OCI-M2 (cell line): Measurements from ENCODE around the gene VAMP2.

ENCODE experiments used
- DNase-seq: peaks from one replicate; lab custom pipeline; 2025; ENCODE audit not compliant: unreplicated experiment; lab: John Stamatoyannopoulos, UW

VAMP2 gene

GRCh38 chr17:8155996-8156245 is 6.8 kb downstream of the VAMP2 start:
- DNase-seq, result no peak

DNA sequence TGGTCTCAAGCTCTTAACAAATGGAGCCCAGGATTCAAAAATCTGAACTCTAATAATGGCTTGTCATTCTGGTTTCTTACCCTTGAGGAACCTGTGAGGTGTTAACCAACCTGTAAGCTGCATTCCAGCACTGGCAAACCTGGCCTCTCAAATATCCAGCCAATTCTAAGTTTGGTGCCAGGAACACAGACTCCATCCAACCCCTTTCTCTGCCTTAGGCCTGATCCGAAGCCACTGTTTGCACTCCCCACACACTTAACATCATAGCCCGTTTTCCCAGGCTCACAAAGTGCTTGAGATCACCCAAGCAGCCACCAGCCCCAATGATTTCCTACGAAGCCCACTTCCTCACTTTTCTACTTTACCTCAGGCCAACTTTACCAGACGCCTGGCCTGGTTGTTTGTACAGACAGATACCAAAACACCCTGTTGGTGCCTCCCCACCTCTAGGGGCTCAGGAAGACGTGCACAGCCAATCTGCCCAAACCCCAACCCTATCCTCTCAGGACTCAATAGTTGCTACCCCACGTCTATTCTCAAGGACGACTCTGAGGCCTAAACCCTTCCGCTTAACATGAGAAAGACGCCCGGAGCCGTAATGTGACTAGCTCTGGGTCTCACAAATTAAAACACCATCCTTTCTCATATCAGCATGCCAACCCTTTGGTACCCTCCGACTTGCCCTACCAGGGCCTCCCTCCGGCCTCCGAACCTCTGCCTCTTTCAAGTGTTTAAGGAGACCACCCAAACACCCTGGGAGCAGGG is 7.3 kb downstream of the VAMP2 start:
- DNase-seq, result no peak

DNA sequence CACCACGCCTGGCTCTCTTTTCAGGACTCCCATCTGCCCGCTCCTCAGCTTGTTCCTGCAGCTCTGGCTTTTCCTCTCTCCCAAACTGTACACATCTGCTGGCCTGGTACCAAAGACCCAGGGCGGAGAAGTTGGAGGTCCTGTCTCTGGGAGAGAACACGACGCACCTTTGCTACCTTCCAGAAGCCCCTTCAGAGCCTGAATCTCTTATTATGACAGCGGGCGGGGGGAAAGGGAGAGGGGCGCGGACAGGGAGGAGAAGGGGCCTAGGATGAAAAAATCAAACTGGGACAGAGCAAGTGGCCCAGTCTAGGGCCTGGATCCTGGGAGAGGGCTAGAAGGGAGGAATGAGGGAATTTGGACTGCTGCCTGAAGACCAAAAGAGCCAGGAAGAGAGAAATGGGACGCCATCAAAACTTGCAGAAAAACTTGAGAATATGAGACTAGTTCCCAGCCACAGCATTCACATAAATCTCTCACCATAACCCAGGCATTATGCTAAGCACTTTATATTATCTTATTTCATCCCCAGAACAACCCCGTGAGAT is 8.1 kb downstream of the VAMP2 start:
- DNase-seq, result no peak

- DNase-seq, result no peak
These were observed 8.7 kb downstream of the VAMP2 start for GRCh38 chr17:8153957-8154607.

- DNase-seq, result no peak
These were observed 9.2 kb downstream of the VAMP2 start for GRCh38 chr17:8153525-8153956.

DNA sequence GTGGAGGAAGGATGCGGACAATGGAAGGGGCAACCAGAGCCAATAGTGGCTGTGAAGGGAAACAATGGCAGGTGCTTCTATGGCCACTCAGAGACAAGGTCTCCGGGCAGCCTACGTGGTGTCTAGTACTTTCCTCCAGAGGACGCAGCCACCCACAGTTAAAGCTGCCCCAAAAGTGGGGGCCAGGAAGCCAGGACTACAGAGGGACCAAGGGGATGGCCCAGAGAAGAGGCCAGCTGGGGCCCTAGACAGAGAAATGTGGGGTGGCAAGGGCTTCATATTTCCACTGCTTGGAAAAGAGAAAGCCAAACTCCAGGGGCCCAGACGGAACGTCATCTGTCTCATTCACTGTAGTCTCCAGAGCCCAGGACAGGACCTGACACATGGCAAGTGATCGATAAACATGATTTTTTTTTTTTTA is 9.7 kb downstream of the VAMP2 start:
- no peak for DNase-seq

- no peak for DNase-seq
These were observed 10.5 kb downstream of the VAMP2 start, which contains the start of gene PER1 for GRCh38 chr17:8152112-8152775. Gene PER1, minus strand, starts transcription at chr17:8152404. Its CDS starts 1,698 bp downstream, at chr17:8150706.

DNA sequence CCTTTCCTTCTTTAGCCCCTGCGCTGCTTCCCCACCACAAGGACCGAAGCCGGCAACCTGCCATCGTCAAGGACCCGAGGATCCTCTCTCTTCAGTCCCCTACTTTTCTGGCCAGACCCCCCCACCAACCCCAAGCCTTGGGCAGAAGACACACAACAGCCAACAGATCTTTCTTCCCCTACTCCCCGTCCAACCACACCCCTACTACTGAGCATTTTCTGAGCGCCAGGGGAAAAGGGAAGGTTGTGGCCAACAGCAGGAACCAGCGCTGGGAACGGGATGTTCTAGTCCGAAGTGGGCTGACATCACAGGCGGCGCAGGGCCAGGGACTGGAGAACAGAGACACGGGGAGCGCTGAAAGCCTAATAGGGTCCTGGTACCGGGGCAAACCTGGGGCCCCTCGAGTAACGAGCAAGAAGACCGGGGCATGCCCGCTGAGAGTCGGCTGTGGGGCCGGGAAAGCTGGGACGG is 11.1 kb downstream of the VAMP2 start:
- DNase-seq, result no peak

DNA sequence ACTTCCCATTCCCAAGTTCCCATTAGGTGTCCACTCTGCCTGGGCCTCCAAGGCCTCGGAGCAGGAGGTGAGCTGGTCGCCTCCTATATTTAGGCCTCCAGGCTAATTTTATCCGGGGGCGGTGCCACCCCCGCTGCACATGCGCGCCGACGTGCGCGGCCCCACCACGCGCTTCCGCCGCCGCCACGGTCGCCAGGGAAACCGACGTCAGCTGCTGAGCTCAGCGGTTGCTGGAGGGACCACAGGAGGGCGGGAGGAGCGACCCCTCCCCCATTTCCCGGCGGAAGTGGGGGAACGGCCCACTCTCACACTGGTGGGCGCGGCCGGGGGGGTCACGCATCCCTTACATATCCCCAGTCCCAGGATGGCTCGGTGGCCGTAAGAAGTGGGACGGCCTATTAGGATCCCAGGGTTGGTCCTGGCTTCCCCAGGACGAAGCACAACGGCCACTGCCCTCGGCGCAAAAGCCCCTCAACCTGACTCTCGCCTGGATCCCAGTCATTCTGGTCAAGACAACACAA is 11.6 kb downstream of the VAMP2 start:
- no peak for DNase-seq

GRCh38 chr17:8150194-8151119 is 12.3 kb downstream of the VAMP2 start:
- DNase-seq, result no peak

DNA sequence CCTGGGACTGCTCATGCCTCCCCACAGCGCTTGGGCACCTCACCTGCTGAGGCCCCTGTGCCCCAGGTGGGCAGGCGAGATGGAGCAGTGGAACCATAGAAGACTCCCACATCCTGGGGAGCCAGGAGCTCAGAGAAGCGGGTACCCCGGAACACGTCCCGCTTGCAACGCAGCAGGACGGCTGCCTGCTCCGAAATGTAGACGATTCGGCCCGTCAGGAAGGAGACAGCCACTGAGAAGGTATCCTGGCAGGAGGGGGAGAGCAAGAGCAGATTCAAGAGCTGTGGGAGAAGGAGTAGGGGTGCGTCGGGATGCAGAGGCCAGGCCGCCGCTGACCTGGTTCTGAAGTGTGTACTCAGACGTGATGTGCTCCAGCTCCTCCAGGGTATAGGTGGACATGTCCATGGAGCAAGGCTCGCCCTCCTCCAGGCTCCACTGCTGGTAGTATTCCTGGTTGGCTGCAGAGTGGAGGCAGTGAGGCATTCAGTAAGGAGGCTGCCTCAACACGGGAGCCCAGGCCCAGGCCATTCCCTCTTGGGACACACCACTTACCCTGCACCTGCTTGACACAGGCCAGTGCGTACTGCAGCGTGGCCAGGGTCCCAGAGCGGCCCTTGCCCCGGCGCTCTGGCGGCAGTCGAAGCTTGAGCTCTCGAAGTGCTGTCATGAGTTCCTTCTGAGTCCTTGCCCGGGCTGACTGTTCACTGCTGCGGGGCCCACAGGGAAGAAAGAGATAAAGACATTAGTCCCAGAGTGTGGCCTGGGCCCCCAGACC is 13.1 kb downstream of the VAMP2 start:
- no peak for DNase-seq

- DNase-seq, result no peak
These were observed 14.2 kb downstream of the VAMP2 start for GRCh38 chr17:8148560-8148959.

DNA sequence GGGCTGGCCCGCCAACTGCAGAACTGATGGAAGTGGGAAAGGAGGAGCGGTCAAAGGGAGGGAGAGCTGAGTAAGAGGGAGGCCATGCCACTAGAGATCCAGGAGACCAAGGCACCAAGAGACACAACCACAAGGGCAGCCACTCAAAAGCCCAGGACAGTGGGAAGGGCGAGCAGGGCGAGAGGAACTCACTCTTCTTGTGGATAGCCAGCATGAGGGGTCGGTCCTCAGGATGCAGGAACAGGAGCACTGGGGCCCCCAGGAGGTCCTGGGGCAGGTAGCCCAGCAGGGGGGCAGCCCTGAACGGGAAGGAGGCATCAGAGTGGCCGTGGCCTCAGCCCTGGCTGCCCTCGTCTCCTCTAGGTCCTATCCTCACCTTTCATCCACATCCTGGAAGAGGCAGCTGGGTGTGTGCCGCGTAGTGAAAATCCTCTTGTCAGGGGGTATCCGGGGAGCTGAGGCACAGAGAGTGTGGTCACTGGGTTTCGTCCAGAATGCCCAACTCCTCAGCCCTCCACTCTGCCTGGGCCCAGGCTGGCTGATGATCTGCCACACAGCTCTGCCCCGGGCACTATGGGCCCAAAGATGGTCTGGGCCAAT is 14.8 kb downstream of the VAMP2 start:
- no peak for DNase-seq

- no peak for DNase-seq
These were observed 15.5 kb downstream of the VAMP2 start for GRCh38 chr17:8147141-8147804.

DNA sequence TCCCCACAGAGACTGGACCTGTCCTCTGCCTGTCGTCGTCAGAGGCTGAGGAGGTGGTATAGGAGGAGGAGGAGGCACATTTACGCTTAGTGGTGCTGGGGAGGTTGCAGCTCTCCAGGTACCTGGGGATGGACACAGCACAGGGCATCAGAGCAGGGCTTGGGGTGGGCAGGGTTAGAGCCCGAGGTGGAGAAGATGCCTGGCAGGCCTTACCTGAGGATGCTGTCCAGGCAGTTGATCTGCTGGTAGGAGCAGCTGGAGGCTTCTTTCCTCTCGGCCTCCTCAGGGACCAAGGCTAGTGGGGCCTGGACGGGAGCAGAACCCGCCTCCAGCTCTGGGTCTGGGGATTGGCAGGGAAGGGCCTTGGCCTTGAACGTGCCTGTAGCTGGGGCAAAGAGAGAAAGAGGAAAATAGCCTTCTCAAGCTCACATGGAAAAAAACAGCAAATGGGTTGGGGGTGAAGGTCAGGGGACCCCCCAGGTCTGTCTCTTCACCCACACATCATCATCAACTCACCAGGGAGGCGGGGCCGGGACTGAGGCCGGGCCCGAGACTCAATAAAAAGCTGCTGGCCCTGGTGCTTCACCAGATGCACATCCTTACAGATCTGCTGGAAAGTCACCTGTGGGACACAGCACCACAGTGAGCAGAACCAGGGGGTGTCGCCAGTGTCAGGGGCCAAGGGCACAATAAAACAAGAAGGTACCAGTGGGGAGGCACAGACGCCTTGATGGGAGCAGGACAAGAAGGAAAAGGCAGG is 16.2 kb downstream of the VAMP2 start:
- no peak for DNase-seq

- no peak for DNase-seq
These were observed 16.9 kb downstream of the VAMP2 start for GRCh38 chr17:8145811-8146210.

DNA sequence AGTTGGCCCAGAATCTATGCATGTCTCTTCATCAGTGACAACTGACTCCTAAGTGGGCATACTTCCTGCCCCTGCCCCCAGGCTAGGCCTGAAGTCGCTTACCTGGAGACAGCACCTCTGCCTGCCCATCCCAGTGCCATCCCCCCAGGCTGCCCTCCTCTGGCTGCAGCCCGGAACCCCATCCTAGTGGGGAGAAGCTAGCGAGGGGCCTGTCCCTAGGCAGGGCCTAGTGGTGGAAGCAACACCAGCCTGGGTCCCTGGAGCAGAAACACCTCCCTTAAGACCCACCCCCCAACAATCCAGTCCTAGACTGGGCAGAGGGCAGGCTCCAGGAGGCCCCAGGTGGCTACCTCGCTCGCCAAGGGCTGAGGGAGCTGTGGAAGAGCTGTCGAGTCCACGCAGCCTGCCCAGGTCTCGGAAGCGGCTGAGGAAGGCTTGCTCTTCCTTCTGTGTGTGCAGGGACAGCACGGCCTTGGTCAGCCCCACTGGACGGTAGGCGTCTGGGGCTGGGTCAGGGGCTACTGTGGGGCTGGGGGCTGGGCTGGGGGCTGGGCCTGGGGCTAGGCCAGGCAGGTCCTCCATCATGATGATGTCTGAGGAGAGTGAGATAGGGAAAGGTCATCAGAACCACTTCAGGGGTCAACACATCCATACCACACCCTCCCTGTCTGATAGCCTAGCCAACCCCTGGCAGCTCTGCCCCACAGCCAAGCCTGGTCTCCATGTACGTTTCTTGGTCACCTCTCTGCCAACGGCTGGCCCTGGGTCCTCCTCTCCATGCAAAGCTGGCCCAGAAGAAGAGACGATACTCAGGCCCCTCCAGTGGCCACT is 18.1 kb downstream of the VAMP2 start:
- DNase-seq, result no peak
